ENCODE results near the gene HOGA1.

GRCh38 chr10:97627731-97628130 is 43.5 kb downstream of the HOGA1 start:
- no peak for TF ChIP-seq CTCF (IDR thresholded peaks at IDR 0.05)
- no peak for TF ChIP-seq POLR2A (IDR thresholded peaks at IDR 0.05)

Data from adrenal gland (tissue), 5 donors.